Activated effector memory CD4-positive, alpha-beta T cell treated with anti-CD3 and anti-CD28 coated beads, Interleukin-2, amount 50 U/mL, for 16 hours (primary cell): ENCODE results near the gene MRPL21.

Source experiments
- DNase-seq: peaks from one replicate; pipeline ENCODE4 v3.0.0-alpha.2; 2020

MRPL21 gene

GRCh38 chr11:68903288-68904247 lies at the start of gene MRPL21, which contains the start of gene IGHMBP2:
TSS of gene MRPL21 (minus strand) at chr11:68903832. CDS start at chr11:68903810, 22 bp downstream.
TSS of gene IGHMBP2 (plus strand) at chr11:68903891. CDS start at chr11:68903953, 62 bp downstream.
- DNase-seq: peak; percentile 94

- no peak for DNase-seq
These were observed 47.1 kb upstream of the MRPL21 start for GRCh38 chr11:68950762-68951161.

- DNase-seq: no peak
These were observed 46.6 kb upstream of the MRPL21 start for GRCh38 chr11:68950270-68950669.

GRCh38 chr11:68948935-68949334 lies 45.3 kb upstream of the MRPL21 start:
- no peak for DNase-seq

GRCh38 chr11:68948496-68948895 lies 44.9 kb upstream of the MRPL21 start:
- DNase-seq: no peak

GRCh38 chr11:68947151-68947550 lies 43.5 kb upstream of the MRPL21 start:
- DNase-seq: no peak

- no peak for DNase-seq
These were observed 42.9 kb upstream of the MRPL21 start for GRCh38 chr11:68946416-68947090.

- DNase-seq: no peak
These were observed 39.2 kb upstream of the MRPL21 start for GRCh38 chr11:68942751-68943271.

- DNase-seq: no peak
These were observed 38.5 kb upstream of the MRPL21 start for GRCh38 chr11:68942095-68942620.

- DNase-seq: no peak
These were observed 37.9 kb upstream of the MRPL21 start for GRCh38 chr11:68941324-68942094.

- DNase-seq: no peak
These were observed 37.2 kb upstream of the MRPL21 start for GRCh38 chr11:68940651-68941323.

- no peak for DNase-seq
These were observed 36.2 kb upstream of the MRPL21 start for GRCh38 chr11:68939583-68940555.

- DNase-seq: no peak
These were observed 35.4 kb upstream of the MRPL21 start for GRCh38 chr11:68938816-68939582.

GRCh38 chr11:68938088-68938487 lies 34.5 kb upstream of the MRPL21 start:
- no peak for DNase-seq

- DNase-seq: no peak
These were observed 33.3 kb upstream of the MRPL21 start for GRCh38 chr11:68936676-68937620.

- DNase-seq: no peak
These were observed 32.7 kb upstream of the MRPL21 start for GRCh38 chr11:68936358-68936636.

GRCh38 chr11:68935516-68936357 lies 32.1 kb upstream of the MRPL21 start:
- no peak for DNase-seq

GRCh38 chr11:68935066-68935465 lies 31.4 kb upstream of the MRPL21 start:
- DNase-seq: no peak
